RKO (cell line): ENCODE measurements around the gene ANKRD40.
"Not testable (repeated sequence)": the region's sequence is repeated elsewhere in the genome, so short reads cannot be mapped to it uniquely, and the experiment has no call there.

Experiments used
- DNase-seq: peaks from one replicate; pipeline ENCODE4 v3.0.0-alpha.2; 2016; ENCODE audit warnings: low spot score

The ANKRD40 gene

DNA sequence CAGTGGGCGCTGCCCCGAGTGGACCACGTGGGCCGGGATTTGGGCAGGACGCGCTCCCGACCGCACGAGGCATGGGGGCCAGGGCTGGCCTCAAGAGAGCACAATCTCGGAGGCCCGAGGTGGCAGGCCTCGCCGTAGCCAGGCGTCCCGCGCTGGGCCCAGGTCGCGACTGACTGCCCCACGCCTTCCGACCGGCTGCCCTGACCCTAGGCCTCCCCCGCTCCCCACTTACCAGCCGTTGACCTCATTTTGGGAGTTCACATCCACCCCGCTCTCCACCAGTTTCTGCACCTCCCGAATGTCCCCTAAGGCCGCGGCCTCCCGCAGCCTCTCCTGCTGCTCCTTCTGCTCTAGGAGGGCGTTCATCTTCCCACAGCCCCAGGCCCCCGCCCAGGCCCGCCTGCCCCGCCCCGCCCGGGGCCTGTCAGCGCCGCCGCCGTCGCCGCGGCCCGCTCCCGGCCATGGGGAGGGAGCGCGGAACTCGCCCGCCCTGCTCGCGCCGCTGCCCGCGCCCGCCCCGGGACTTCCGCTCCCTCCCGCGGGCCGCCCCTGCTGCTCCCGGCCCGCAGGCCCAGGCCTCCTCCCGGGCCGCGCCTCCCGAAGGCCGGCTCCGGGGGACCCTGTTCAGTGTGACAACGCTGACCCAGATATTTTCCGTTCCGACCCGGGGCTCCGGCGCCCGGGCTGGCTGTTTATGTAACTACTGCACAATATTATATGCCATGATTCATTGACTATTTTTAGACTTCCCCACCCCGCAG is at the start of gene ANKRD40:
Gene ANKRD40, minus strand, starts transcription at position 626 of the 761 bp plus-strand sequence. Its CDS starts 260 bp downstream, at position 366.
- DNase-seq: peak; percentile 94

DNA sequence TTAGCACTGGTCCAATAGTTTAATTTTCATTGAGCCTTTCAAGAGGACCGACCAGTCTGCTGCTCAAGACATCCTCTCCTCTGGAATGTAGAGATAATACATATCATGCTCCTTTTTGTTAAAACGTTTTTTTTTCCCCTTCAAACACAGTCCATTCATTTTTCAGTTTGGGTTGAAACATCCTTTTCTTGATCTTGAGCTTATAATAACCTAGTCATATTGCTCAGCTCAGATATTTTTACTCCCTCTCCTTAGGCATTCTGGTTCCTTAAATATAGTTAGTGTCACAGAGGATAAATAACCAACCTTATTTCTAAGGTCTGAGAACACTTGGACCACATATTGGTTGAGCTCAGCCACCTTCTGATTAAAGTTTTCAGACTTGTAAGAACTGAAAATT is 46.8 kb upstream of the ANKRD40 start:
- no peak for DNase-seq

- no peak for DNase-seq
Measured at GRCh38 chr17:50749245-50749644, 41.5 kb upstream of the ANKRD40 start.

- DNase-seq: no peak
Measured at GRCh38 chr17:50745631-50746030, 37.9 kb upstream of the ANKRD40 start.

- DNase-seq: no peak
Measured at GRCh38 chr17:50739098-50739497, 31.4 kb upstream of the ANKRD40 start.

DNA sequence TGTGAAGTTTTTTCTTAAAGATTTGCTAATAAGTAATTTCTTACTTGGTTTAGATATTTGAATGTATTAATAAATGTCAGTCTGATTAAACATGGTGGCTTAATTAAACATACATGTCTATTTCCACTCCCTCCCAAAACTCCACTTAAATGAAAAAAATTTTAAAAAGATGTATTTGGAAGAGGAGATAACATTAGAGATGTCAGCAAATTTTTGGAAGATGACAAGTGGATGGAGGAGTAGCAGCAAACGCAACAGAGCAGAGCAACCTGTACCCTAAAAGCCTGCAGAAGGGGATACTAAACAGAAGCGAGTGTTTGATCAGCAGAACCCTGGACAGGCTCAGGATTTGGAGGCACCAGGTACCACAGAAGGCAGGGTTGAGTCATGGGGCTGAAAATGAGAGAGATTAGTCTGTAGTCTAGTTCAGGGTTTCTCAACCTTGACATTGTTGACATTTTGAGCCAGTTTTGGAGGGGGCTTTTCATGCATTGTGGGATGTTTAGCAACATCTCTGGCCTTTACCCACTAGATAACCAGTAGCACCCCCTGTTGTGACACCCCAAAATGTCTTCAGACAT is 29.5 kb upstream of the ANKRD40 start:
- no peak for DNase-seq

- DNase-seq: no peak
Measured at GRCh38 chr17:50735287-50735686, 27.6 kb upstream of the ANKRD40 start.

- no peak for DNase-seq
Measured at GRCh38 chr17:50731575-50732460, 24.1 kb upstream of the ANKRD40 start.

DNA sequence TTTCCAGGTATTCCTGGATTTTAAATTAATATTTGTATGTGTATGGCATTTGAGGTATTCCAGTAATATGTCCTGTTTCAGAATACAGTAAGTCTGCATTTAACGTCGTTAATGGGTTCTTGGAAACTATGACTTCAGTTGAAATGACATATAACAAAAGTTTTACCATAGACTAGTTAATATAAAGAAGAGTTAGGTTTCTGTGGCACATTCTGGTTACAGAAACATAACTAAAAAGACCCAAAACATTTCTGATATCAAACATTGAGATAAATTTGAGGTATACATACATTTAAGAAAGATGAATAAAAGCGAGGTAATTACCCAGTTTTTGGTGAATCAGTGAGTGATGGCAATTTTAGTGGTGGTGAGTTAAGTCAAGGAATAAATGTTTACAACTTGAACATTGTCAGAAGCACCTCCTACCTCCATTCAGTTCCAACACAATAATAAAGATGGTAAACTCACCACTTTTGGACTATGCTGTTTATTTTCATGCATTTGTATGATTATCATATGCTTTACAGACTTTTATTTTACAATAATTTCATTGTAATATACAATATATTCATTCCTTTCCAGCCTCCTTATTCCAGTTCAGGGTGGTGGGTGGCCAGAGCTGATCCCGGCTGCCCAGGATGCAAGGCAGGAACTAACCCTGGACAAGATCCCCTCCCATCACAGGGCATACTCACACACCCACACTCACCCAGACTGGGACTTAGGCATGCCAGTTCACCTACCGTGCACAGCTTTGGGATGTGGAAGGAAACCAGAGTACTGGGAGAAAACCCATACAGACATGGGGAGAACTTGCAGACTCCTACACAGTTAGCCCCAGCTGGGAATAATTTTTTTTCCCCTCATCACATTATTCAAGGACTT is 21.4 kb upstream of the ANKRD40 start:
- no peak for DNase-seq

DNA sequence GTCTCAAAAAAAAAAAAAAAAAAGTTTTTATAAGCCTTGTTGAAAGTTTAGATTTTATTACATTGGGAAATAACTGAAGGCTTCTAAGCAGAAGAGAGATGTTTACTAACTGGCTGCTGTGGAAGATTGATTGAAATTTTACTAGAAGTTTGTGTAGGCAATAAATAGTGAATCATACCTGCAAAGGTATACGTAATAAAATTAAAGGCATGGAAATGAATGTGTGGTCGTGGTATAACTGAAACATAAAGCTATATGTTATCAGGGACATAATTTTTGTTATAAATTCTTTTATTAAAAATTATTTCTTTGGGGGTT is 20.4 kb upstream of the ANKRD40 start:
- no peak for DNase-seq

DNA sequence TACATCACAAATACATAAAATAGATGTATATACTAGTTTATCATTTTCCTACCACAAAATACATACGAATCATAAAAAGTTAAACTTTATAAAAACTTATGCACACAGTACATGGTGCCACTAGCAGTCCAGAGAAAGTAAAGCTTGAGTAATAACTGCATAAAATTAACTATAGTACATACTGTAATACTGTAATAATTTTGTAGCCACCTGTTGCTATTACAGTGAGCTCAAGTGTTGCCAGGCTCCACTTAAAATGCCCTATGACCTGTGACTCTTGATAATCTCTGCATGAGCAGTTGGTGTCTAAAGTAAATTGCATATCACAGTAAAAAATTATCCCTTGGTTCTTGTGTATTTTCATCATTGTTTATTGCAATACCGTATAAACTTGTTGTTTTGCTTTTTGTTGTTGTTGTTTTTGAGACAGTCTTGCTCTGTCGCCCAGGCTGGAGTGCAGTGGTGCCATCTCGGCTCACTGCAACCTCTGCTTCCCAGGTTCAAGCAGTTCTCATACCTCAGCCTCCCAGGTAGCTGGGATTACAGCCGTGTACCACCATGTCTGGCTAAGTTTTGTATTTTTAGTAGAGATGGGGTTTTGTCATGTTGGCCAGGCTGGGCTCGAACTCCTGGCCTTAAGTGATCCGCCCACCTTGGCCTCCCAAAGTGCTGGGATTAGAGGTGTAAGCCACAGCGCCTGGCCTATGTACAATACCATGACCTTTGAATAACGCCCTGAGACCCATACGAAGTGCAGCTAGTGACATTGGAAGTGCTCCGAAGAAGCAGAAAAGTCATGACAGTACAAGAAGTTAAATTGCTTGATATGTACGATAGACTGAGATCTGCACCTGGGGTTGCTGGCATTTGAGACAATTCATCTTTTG is 18.3 kb upstream of the ANKRD40 start:
- DNase-seq: no peak

GRCh38 chr17:50724622-50725021 is 16.9 kb upstream of the ANKRD40 start:
- not testable (repeated sequence) for DNase-seq

DNA sequence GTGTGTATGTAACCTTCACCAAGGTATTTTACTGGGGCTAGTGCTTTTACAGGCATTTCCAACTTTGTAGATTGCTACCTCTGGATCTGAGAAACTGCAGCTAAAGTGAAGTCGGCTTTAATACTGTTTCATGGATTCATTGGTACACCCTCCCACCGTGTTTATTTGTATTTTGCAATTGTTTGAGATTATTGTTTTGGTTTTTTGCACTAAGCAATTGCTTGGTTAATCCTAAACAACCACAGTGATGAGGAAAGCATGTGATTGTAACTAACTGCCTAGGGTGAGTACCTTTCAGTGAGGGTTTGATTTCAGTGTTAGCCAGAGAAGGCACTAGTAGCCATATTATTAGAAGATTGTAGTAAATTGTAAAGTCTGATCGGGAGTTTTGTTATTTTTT is 15.0 kb upstream of the ANKRD40 start:
- no peak for DNase-seq

DNA sequence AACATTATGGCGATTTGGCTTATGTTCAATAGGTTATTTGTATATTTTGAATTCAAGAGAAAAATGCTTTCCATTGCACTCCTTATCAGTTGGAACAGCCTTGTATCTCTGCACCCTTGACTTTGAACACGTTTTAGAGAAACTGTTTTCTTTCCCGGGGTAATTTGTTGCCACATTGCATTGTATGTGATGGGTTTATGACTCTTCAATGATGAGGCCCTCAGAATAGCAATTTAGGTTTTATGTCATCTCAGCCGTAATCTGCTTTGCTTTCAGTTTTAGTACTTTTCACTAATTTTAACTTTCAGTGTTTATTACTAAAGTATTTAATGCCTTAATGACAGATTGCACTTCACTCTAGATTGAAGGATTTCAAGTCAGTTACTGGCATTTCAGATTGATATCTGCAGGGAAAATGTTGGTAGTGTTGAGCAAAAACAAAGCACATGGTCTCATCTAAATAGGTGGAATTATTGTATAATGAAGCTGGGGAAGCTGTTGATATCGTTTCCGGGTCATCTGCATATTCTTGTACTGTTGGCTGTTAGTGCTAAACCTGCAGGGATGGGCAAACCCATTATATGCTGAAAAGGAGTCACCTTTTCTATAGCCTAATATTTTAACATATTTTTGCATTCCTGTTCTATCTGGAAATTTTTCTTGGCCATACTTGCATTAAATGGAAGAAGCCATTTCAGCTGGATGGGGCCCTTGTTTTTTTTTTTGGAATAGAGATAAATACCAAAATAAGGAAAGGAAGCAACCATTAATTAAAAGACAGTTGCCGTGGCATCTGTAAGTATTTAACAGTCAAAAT is 13.7 kb upstream of the ANKRD40 start:
- DNase-seq: peak; percentile 61

- peak; percentile 34 for DNase-seq
Measured at GRCh38 chr17:50719924-50720794, 12.4 kb upstream of the ANKRD40 start.

DNA sequence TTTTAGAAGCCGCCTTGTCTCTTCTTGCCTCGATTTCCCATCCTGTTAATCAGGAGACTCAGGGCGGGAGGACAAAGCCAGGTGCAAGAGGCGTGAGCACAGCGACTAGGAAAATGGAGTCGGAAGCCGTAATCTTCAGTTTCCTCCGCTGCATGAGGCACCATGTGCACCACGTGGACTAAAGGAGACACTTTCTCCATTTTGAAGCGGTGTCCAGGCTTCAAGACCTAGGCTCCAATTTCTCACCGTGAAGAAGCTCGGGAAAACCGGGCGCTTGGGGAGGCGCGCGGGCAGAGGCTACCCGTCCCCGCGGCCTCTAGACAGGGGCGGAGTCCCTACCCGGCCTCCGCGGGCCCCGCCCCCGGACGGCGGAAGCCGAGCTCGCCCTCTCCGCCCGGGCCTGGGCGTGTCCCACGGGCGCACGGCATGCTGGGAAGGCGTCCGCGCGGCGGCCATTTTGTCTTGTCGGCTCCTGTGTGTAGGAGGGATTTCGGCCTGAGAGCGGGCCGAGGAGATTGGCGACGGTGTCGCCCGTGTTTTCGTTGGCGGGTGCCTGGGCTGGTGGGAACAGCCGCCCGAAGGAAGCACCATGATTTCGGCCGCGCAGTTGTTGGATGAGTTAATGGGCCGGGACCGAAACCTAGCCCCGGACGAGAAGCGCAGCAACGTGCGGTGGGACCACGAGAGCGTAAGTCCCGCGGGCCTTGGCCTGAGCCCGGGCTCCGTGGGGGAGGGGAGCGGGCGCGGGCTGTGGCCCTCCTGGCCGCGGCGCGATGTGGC is 11.6 kb upstream of the ANKRD40 start, which contains the start of gene LUC7L3:
Gene LUC7L3, plus strand, starts transcription at position 460 of the 780 bp plus-strand sequence. Its CDS starts 130 bp downstream, at position 590.
- peak; percentile 94 for DNase-seq

DNA sequence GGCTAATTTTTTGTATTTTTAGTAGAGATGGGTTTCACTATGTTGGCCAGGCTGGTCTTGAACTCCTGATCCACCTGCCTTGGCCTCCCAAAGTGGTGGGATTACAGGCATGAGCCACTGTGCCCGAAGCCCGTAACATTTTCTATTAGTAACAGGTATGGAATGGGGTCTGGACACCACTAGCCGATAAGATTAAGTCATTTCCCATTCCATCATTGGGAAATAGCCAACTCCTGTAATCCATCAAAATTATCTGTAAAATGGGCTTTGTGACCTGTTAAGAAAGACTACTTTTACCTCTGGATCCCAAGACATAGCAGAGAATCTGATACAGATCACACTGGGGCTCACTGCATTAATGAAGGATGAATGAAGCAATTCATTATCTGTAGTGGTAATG is 7.8 kb upstream of the ANKRD40 start:
- DNase-seq: no peak

DNA sequence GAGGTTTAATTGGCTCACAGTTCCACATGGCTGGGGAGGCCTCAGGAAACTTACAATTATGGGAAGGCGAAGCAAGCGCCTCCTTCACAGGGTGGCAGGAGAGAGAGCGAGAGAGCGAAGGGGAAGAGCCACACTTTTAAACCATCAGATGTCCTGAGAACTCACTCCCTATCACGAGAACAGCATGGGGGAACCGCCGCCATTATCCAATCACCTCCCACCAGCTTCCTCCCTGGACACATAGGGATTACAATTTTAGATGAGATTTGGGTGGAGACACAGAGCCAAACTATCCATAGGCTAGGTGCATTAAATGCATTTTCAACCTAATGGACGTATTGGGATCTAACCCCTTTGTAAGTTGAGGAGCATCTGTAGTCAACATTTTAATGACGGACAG is 4.9 kb upstream of the ANKRD40 start:
- DNase-seq: no peak
